GM21529 (cell line): ENCODE results near the gene NPDC1.

Experiments used
- ATAC-seq: cut with Tn5 transposase; IDR thresholded peaks from one replicate; pipeline ENCODE4 v1.9.1; 2021; ENCODE audit not compliant: unreplicated experiment

Gene NPDC1

GRCh38 chr9:137057545-137057944 lies 11.6 kb upstream of the NPDC1 start:
- no peak for ATAC-seq

- ATAC-seq, result no peak
These were observed 10.9 kb upstream of the NPDC1 start for GRCh38 chr9:137056739-137057415.

GRCh38 chr9:137055385-137056364 lies 9.7 kb upstream of the NPDC1 start:
- no peak for ATAC-seq

- ATAC-seq, result no peak
These were observed 9.0 kb upstream of the NPDC1 start for GRCh38 chr9:137054932-137055384.

- ATAC-seq, result no peak
These were observed 8.3 kb upstream of the NPDC1 start, which contains the start of gene ENTPD2 for GRCh38 chr9:137053944-137054931. TSS of gene ENTPD2 (minus strand) at chr9:137054061. CDS start at chr9:137053997, 64 bp downstream.

- ATAC-seq, result no peak
These were observed 7.3 kb upstream of the NPDC1 start for GRCh38 chr9:137052998-137053943.

GRCh38 chr9:137052293-137052692 lies 6.3 kb upstream of the NPDC1 start:
- no peak for ATAC-seq

GRCh38 chr9:137051145-137051724 lies 5.3 kb upstream of the NPDC1 start:
- ATAC-seq, result no peak

- no peak for ATAC-seq
These were observed 4.6 kb upstream of the NPDC1 start for GRCh38 chr9:137050570-137050969.

GRCh38 chr9:137049544-137050449 lies 3.8 kb upstream of the NPDC1 start:
- no peak for ATAC-seq

- ATAC-seq, result no peak
These were observed 2.9 kb upstream of the NPDC1 start for GRCh38 chr9:137048655-137049543.

- no peak for ATAC-seq
These were observed 486 bp downstream of the NPDC1 start for GRCh38 chr9:137045294-137046087.

GRCh38 chr9:137044502-137045177 lies 1.3 kb downstream of the NPDC1 start:
- no peak for ATAC-seq

GRCh38 chr9:137044037-137044436 lies 1.9 kb downstream of the NPDC1 start:
- ATAC-seq, result no peak

GRCh38 chr9:137042751-137043727 lies 2.9 kb downstream of the NPDC1 start:
- ATAC-seq, result no peak
